CD14-positive monocyte (primary cell): Measurements from ENCODE around the gene OLFML3. TPM values are rescaled to one million over a fixed set of nuclear protein-coding genes. Genes with fewer than 3 reads are reported as not detected.
"Not testable (repeated sequence)": the region's sequence is repeated elsewhere in the genome, so short reads cannot be mapped to it uniquely, and the experiment has no call there.

Experiments
- DNase-seq, 3 donors: peaks; one replicate each; pipeline ENCODE4 v3.0.0-alpha.2; 2011 to 2022
- H2AFZ ChIP-seq: 2 replicates; pipeline ENCODE4 v1.6.0; 2012; ENCODE audit warnings: mild to moderate bottlenecking, low read depth, low read length, inconsistent platforms; ENCODE audit not compliant: insufficient read depth, poor library complexity, severe bottlenecking
- H3K27ac ChIP-seq, 2 donors: 1 replicate in 1 of 2; 2 replicates in 1 of 2; pipeline ENCODE4 v1.5.1; 2012 to 2013; ENCODE audit warnings: low read length in 2 of 2, control low read depth in 1 of 2, inconsistent platforms in 1 of 2, low read depth in 1 of 2, mild to moderate bottlenecking in 1 of 2
- H3K27me3 ChIP-seq, 2 donors: one replicate each; pipeline versions ENCODE4 v1.6.0 to v1.6.1; 2011 to 2013; ENCODE audit warnings: low read length in 2 of 2; ENCODE audit not compliant: control insufficient read depth in 2 of 2, insufficient read depth in 2 of 2
- H3K36me3 ChIP-seq, 2 donors: replicated peaks in 1 of 2; 1 replicate in 1 of 2; 2 replicates in 1 of 2; pipeline versions ENCODE4 v1.5.1 to v1.6.1; 2012 to 2013; ENCODE audit warnings: low read length in 2 of 2, control low read depth in 1 of 2, inconsistent platforms in 1 of 2, mild to moderate bottlenecking in 1 of 2; ENCODE audit not compliant: insufficient read depth in 2 of 2, control insufficient read depth in 1 of 2
- H3K4me1 ChIP-seq, 2 donors: 1 replicate in 1 of 2; 2 replicates in 1 of 2; pipeline versions ENCODE4 v1.5.1 to v1.6.1; 2012 to 2013; ENCODE audit warnings: low read length in 2 of 2, control low read depth in 1 of 2, inconsistent platforms in 1 of 2, mild to moderate bottlenecking in 1 of 2, moderate library complexity in 1 of 2; ENCODE audit not compliant: insufficient read depth in 2 of 2, control insufficient read depth in 1 of 2
- H3K4me2 ChIP-seq: replicated peaks from 2 replicates; pipeline ENCODE3; 2012; ENCODE audit warnings: low read length, moderate library complexity, mild to moderate bottlenecking; ENCODE audit not compliant: poor library complexity, severe bottlenecking; ENCODE audit errors: extremely low read depth
- H3K4me3 ChIP-seq, 3 experiments: fragments of 200-600 bp in 1 of 3; sonication (generic) in 1 of 3; replicated peaks in 1 of 3; 1 replicate in 2 of 3; 2 replicates in 1 of 3; pipeline ENCODE4 v1.5.1; 2011 to 2013; ENCODE audit warnings: low read length in 3 of 3, mild to moderate bottlenecking in 3 of 3, control low read depth in 2 of 3, low read depth in 2 of 3, inconsistent platforms in 1 of 3, moderate library complexity in 1 of 3
- H3K79me2 ChIP-seq: 2 replicates; pipeline ENCODE4 v1.6.0; 2012; ENCODE audit warnings: mild to moderate bottlenecking, control low read depth, inconsistent platforms, low read length, moderate library complexity; ENCODE audit not compliant: insufficient read depth
- H3K9ac ChIP-seq: 2 replicates; pipeline ENCODE4 v1.6.0; 2017; ENCODE audit warnings: low read length, mild to moderate bottlenecking; ENCODE audit not compliant: insufficient read depth, poor library complexity, severe bottlenecking
- H3K9me3 ChIP-seq, 2 donors: replicated peaks in 1 of 2; 1 replicate in 1 of 2; 2 replicates in 1 of 2; pipeline versions ENCODE4 v1.5.1 to v1.6.1; 2012 to 2013; ENCODE audit warnings: low read length in 2 of 2, control low read depth in 1 of 2; ENCODE audit not compliant: control insufficient read depth in 1 of 2, insufficient read depth in 1 of 2
- H4K20me1 ChIP-seq: 2 replicates; pipeline ENCODE4 v1.6.0; 2012; ENCODE audit warnings: mild to moderate bottlenecking, low read length, control low read depth, moderate library complexity; ENCODE audit not compliant: insufficient read depth
- H3K27ac Mint-ChIP-seq, 7 donors: one replicate each; pipeline ENCODE4 v1.8.0; 2020; ENCODE audit warnings: mild to moderate bottlenecking in 7 of 7, mixed read lengths in 7 of 7, moderate library complexity in 6 of 7, inconsistent platforms in 2 of 7
- H3K27me3 Mint-ChIP-seq, 3 donors: one replicate each; pipeline ENCODE4 v1.8.0; 2021 to 2022; ENCODE audit warnings: low read depth in 3 of 3, mild to moderate bottlenecking in 3 of 3, mixed read lengths in 3 of 3, moderate library complexity in 3 of 3, inconsistent platforms in 1 of 3
- H3K36me3 Mint-ChIP-seq, 2 donors: one replicate each; pipeline ENCODE4 v1.8.0; 2020; ENCODE audit warnings: mixed read lengths in 2 of 2, inconsistent platforms in 1 of 2, mild to moderate bottlenecking in 1 of 2
- H3K4me1 Mint-ChIP-seq: one replicate; pipeline ENCODE4 v1.8.0; 2020; ENCODE audit warnings: mild to moderate bottlenecking, mixed read lengths
- H3K4me3 Mint-ChIP-seq, 2 donors: one replicate each; pipeline ENCODE4 v1.8.0; 2020; ENCODE audit warnings: mild to moderate bottlenecking in 2 of 2, mixed read lengths in 2 of 2, moderate library complexity in 1 of 2
- H3K9me3 Mint-ChIP-seq, 7 donors: one replicate each; pipeline ENCODE4 v1.8.0; 2020 to 2022; ENCODE audit warnings: mixed read lengths in 7 of 7, mild to moderate bottlenecking in 6 of 7, moderate library complexity in 6 of 7, inconsistent platforms in 2 of 7
- WGBS: methylation state at CpG from one replicate; pipeline ENCODE4 v1.1.5; 2013; ENCODE audit warnings: missing lambda C conversion rate; ENCODE audit not compliant: insufficient coverage; 5-methylcytosine and 5-hydroxymethylcytosine counted together
- intact Hi-C, 2 donors: fragments of 100-400 bp; cut with micrococcal nuclease; formaldehyde crosslinking; loops; one replicate each; pipeline versions ENCODE4 v1.15.0 to v1.15.1; 2023
- polyA plus RNA-seq, 3 donors: library from polyadenylated mRNA; depleted of rRNA in 1 of 3; unstranded in 2 of 3; stranded (reverse) in 1 of 3; fragments of 300-500 nt in 2 of 3; fragments of >200 nt in 1 of 3; fragmentation: Illumina TruSeq in 2 of 3; gene quantifications; 1 replicate in 2 of 3; 2 replicates in 1 of 3; pipeline ENCODE4 v1.2.3, GENCODE V29; 2012 to 2021
- TF ChIP-seq, protein P1 (sequence below): fragments of 200-600 bp; IDR thresholded peaks from one replicate; pipeline ENCODE4 v1.8.0; 2022; ENCODE audit warnings: antibody characterized with exemption, mild to moderate bottlenecking

OLFML3 gene
- polyA plus RNA-seq, 3 donors = 0.08 to 0.37 (median 0.28) TPM

DNA sequence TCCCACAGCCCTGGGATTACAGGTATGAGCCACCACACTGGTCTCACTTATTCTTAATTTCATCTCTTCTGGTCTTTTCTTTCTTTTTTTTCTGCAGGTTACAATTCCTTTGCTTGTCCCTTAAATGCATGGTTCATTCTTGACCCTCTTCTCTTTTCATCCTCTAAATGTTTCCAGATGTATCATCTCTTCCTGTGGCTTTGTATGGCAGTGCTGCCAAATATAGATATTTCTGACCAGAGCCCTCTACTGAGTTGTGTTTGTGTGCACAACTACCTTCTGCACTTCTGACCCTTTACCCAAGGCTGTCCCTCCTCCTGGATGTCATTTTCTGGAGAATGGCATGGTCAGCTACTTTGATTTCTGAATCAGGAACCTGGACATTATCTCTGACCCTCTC, 32.5 kb downstream of the OLFML3 start:
- no peak overlapping the region for H3K27ac ChIP-seq
- TF ChIP-seq, protein P1, sequence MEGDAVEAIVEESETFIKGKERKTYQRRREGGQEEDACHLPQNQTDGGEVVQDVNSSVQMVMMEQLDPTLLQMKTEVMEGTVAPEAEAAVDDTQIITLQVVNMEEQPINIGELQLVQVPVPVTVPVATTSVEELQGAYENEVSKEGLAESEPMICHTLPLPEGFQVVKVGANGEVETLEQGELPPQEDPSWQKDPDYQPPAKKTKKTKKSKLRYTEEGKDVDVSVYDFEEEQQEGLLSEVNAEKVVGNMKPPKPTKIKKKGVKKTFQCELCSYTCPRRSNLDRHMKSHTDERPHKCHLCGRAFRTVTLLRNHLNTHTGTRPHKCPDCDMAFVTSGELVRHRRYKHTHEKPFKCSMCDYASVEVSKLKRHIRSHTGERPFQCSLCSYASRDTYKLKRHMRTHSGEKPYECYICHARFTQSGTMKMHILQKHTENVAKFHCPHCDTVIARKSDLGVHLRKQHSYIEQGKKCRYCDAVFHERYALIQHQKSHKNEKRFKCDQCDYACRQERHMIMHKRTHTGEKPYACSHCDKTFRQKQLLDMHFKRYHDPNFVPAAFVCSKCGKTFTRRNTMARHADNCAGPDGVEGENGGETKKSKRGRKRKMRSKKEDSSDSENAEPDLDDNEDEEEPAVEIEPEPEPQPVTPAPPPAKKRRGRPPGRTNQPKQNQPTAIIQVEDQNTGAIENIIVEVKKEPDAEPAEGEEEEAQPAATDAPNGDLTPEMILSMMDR = no peak
- H3K36me3 ChIP-seq = no peaks in the 10 kb centered on the region
- intact Hi-C loops = no loop called here
- Mint-ChIP-seq H3K9me3 (peaks cover 2 to 11% (median 8%) of the 10 kb centered on the region in 7 donors), H3K27ac (peak overlapping the region in 1 of 7 donors; percentile 2), H3K27me3 (peaks cover 0 to 5% (median 2%) of the 10 kb centered on the region in 3 donors), H3K4me1 (peaks cover 2% of the 10 kb centered on the region), H3K36me3 (no peaks in the 10 kb centered on the region), H3K4me3 (no peak overlapping the region)
- H3K4me1 ChIP-seq = no peaks in the 10 kb centered on the region
- no peaks in the 10 kb centered on the region for H3K27me3 ChIP-seq
- H3K9me3 ChIP-seq = peaks cover 0 to 9% of the 10 kb centered on the region in 2 donors
- no peak overlapping the region for H3K4me3 ChIP-seq
- no peaks in the 10 kb centered on the region for H3K79me2 ChIP-seq
- no peaks in the 10 kb centered on the region for H4K20me1 ChIP-seq
- no peak overlapping the region for H2AFZ ChIP-seq
- no peak overlapping the region for H3K4me2 ChIP-seq
- no peak for DNase-seq
- no peak overlapping the region for H3K9ac ChIP-seq

DNA sequence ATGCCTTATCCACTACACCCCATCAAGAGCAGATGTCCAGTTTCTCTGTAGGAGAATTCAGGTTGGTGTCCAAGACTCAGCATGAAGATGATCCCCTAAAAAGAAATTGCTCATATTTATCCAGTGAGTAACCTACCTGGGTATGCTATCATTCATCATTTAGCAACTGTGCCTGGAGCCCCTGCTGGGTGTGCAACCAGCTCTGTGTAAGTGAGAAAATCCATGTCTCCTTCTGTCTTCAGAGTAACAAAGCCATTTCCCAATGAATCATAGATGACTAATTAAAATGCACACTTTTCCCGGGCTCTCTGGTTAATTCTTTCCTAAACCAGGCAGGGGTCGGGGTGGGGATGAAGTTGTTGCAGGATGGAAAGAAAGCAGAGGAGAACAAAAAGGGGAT, 35.8 kb downstream of the OLFML3 start:
- peaks cover 2% of the 10 kb centered on the region for H3K4me1 Mint-ChIP-seq
- intact Hi-C loops = no loop called here
- Histone ChIP-seq H3K9me3 (peaks cover 0 to 7% of the 10 kb centered on the region in 2 donors), H4K20me1 (no peaks in the 10 kb centered on the region), H3K4me1 (no peaks in the 10 kb centered on the region), H3K36me3 (no peaks in the 10 kb centered on the region), H3K4me3 (no peak overlapping the region), H3K79me2 (no peaks in the 10 kb centered on the region), H2AFZ (no peak overlapping the region), H3K4me2 (no peak overlapping the region), H3K9ac (no peak overlapping the region), H3K27ac (no peak overlapping the region), H3K27me3 (no peaks in the 10 kb centered on the region)
- DNase-seq = no peak
- peaks cover 1 to 16% (median 10%) of the 10 kb centered on the region in 7 donors for H3K9me3 Mint-ChIP-seq
- 100% methylated on average over 1 of the region's 2 CpGs for WGBS
- H3K27me3 Mint-ChIP-seq = peaks cover 2 to 6% (median 2%) of the 10 kb centered on the region in 3 donors
- H3K27ac Mint-ChIP-seq = peak overlapping the region in 1 of 7 donors; percentile 77
- no peaks in the 10 kb centered on the region for H3K36me3 Mint-ChIP-seq
- TF ChIP-seq, protein P1 = no peak
- no peak overlapping the region for H3K4me3 Mint-ChIP-seq

GRCh38 chr1:114019724-114020123, 40.5 kb downstream of the OLFML3 start:
- peaks cover 0 to 10% of the 10 kb centered on the region in 2 donors for H3K9me3 ChIP-seq
- peaks cover 3 to 18% (median 10%) of the 10 kb centered on the region in 7 donors for H3K9me3 Mint-ChIP-seq
- WGBS = 100% methylated on average over 3 of the region's 3 CpGs
- H3K27ac Mint-ChIP-seq, H3K4me1 Mint-ChIP-seq, DNase-seq, H3K4me1 ChIP-seq, H3K9ac ChIP-seq, H3K27me3 ChIP-seq, H3K79me2 ChIP-seq, H3K36me3 ChIP-seq, intact Hi-C loops, H3K27ac ChIP-seq, H3K4me3 ChIP-seq, H3K36me3 Mint-ChIP-seq, H4K20me1 ChIP-seq, H3K27me3 Mint-ChIP-seq, H3K4me3 Mint-ChIP-seq, H3K4me2 ChIP-seq, H2AFZ ChIP-seq: not testable (repeated sequence)
